Natural killer cell (primary cell): Measurements from ENCODE around the gene CLSTN2. TPM values are rescaled to one million over a fixed set of nuclear protein-coding genes. Genes with fewer than 3 reads are reported as not detected.

Experiments used
- ATAC-seq, 3 donors: fragments of 150-1000 bp in 2 of 3; fragments of 200-7000 bp in 1 of 3; cut with Tn5 transposase; 1 replicate in 1 of 3; 2 replicates in 2 of 3; pipeline ENCODE4 v1.10.0; 2021; ENCODE audit warnings: mild to moderate bottlenecking in 2 of 3, moderate library complexity in 2 of 3
- DNase-seq, 2 donors: peaks; one replicate each; pipeline versions ENCODE4 v3.0.0 to v3.0.0-alpha.2; 2013 to 2021; ENCODE audit warnings: mixed read lengths in 1 of 2
- H3K27ac ChIP-seq: one replicate; pipeline ENCODE4 v1.5.1; 2013; ENCODE audit warnings: mild to moderate bottlenecking, low read length
- H3K27me3 ChIP-seq: one replicate; pipeline ENCODE4 v1.6.1; 2013; ENCODE audit warnings: low read length; ENCODE audit not compliant: control insufficient read depth, insufficient read depth
- H3K36me3 ChIP-seq: one replicate; pipeline ENCODE4 v1.6.1; 2013; ENCODE audit warnings: low read length; ENCODE audit not compliant: control insufficient read depth, insufficient read depth
- H3K4me1 ChIP-seq: one replicate; pipeline ENCODE4 v1.6.1; 2013; ENCODE audit warnings: low read length; ENCODE audit not compliant: control insufficient read depth, insufficient read depth
- H3K4me3 ChIP-seq: one replicate; pipeline ENCODE4 v1.5.1; 2013; ENCODE audit warnings: low read length
- H3K9me3 ChIP-seq: one replicate; pipeline ENCODE4 v1.6.1; 2013; ENCODE audit warnings: low read length; ENCODE audit not compliant: control insufficient read depth, insufficient read depth
- H3K27ac Mint-ChIP-seq, 2 donors: one replicate each; pipeline ENCODE4 v1.8.0; 2022; ENCODE audit warnings: mild to moderate bottlenecking in 2 of 2, mixed read lengths in 2 of 2, moderate library complexity in 1 of 2
- H3K27me3 Mint-ChIP-seq, 2 donors: one replicate each; pipeline ENCODE4 v1.8.0; 2022; ENCODE audit warnings: low read depth in 2 of 2, mixed read lengths in 2 of 2
- H3K36me3 Mint-ChIP-seq: one replicate; pipeline ENCODE4 v1.8.0; 2022; ENCODE audit warnings: mixed read lengths
- H3K4me1 Mint-ChIP-seq, 2 donors: one replicate each; pipeline ENCODE4 v1.8.0; 2022; ENCODE audit warnings: mixed read lengths in 2 of 2
- H3K4me3 Mint-ChIP-seq: one replicate; pipeline ENCODE4 v1.8.0; 2022; ENCODE audit warnings: mild to moderate bottlenecking, moderate library complexity, mixed read lengths
- H3K9me3 Mint-ChIP-seq, 2 donors: one replicate each; pipeline ENCODE4 v1.8.0; 2022; ENCODE audit warnings: mixed read lengths in 2 of 2
- CTCF ChIP-seq: fragments of 200-600 bp; IDR thresholded peaks from one replicate; pipeline ENCODE4 v1.8.0; 2022; ENCODE audit warnings: antibody characterized with exemption
- WGBS: methylation state at CpG from one replicate; pipeline ENCODE4 v1.1.7; 2013; ENCODE audit warnings: missing lambda C conversion rate; ENCODE audit not compliant: insufficient coverage; 5-methylcytosine and 5-hydroxymethylcytosine counted together
- intact Hi-C: fragments of 100-400 bp; cut with micrococcal nuclease; formaldehyde crosslinking; loops from one replicate; pipeline ENCODE4 v1.14.2; 2022
- total RNA-seq, 4 donors: library from RNA; stranded (reverse); fragments of 120-200 nt in 1 of 4; gene quantifications; one replicate each; pipeline versions ENCODE4 v1.2.3 to v1.2.4, GENCODE V29; 2013 to 2022

CLSTN2 gene
- total RNA-seq, 3 donors from 2014 or later (not counting 1 experiment from before 2014, with no cell fraction given) = 0.05 TPM; not detected in 2

DNA sequence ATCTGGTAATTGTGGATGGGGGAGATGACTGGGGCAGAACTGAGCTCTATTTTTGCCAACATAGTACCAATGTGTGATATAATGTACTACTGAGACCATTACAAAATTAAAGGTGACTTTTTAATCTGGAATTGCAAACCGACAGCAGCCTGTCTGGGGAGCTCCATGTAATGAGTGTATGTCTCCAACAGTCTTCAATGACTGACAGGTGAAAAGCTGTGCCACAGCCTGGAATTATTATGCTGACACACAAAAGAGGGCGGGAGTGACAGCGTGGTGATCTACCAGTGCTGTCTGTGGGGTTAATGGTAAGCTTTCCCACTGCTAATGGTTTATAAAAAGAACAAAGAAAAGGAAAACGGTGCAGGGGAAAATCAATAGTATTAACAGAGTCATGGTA, 143.4 kb downstream of the CLSTN2 start:
- intact Hi-C loops = no loop called here
- Mint-ChIP-seq H3K4me1 (no peaks in the 10 kb centered on the region), H3K4me3 (no peak overlapping the region), H3K36me3 (no peaks in the 10 kb centered on the region), H3K9me3 (peaks cover 0 to 2% of the 10 kb centered on the region in 2 donors), H3K27me3 (peaks cover 0 to 6% of the 10 kb centered on the region in 2 donors), H3K27ac (no peak overlapping the region)
- no peaks in the 10 kb centered on the region for H3K9me3 ChIP-seq
- no peaks in the 10 kb centered on the region for H3K4me1 ChIP-seq
- 84% methylated on average over 4 of the region's 4 CpGs for WGBS
- no peak overlapping the region for H3K27ac ChIP-seq
- no peak overlapping the region for H3K4me3 ChIP-seq
- no peak for ATAC-seq
- H3K27me3 ChIP-seq = no peaks in the 10 kb centered on the region
- DNase-seq = no peak
- no peaks in the 10 kb centered on the region for H3K36me3 ChIP-seq
- TF ChIP-seq CTCF = no peak

DNA sequence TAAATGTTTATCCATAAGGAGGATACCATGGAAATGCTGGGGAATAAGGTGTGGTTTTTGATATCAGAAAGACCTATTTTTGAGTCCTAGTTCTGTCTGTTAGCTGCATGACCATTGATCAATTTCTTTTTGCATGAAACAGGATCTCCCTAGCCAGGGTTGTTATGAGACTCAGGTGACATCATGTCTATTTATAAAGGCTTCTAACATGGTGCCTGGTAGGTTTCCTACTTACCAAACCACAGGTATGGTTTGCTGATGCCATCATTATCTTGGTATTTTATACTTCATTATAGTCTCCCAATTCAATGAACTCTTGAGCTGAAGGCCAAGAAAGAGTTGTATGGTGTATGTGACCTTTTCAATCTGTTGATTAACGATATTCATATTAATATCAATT, 144.0 kb downstream of the CLSTN2 start:
- Histone ChIP-seq H3K4me3 (no peak overlapping the region), H3K9me3 (no peaks in the 10 kb centered on the region), H3K36me3 (no peaks in the 10 kb centered on the region), H3K27me3 (no peaks in the 10 kb centered on the region), H3K4me1 (no peaks in the 10 kb centered on the region), H3K27ac (no peak overlapping the region)
- H3K4me1 Mint-ChIP-seq = no peaks in the 10 kb centered on the region
- H3K27ac Mint-ChIP-seq = no peak overlapping the region
- no peak for TF ChIP-seq CTCF
- DNase-seq (no peak), ATAC-seq (no peak)
- no CpG with 5 or more reads among the region's 1 CpG for WGBS
- H3K36me3 Mint-ChIP-seq = no peaks in the 10 kb centered on the region
- H3K4me3 Mint-ChIP-seq = no peak overlapping the region
- intact Hi-C loops = no loop called here
- peaks cover 0 to 2% of the 10 kb centered on the region in 2 donors for H3K9me3 Mint-ChIP-seq
- H3K27me3 Mint-ChIP-seq = peaks cover 0 to 6% of the 10 kb centered on the region in 2 donors

- Mint-ChIP-seq H3K4me3 (no peak overlapping the region), H3K27me3 (peaks cover 0 to 6% of the 10 kb centered on the region in 2 donors)
- intact Hi-C loops = no loop called here
Observed at GRCh38 chr3:140081887-140082286, 146.9 kb downstream of the CLSTN2 start.

More at GRCh38 chr3:140081887-140082286, 146.9 kb downstream of the CLSTN2 start:
- Histone ChIP-seq H3K36me3 (no peaks in the 10 kb centered on the region), H3K4me3 (no peak overlapping the region), H3K4me1 (no peaks in the 10 kb centered on the region), H3K27ac (no peak overlapping the region), H3K27me3 (no peaks in the 10 kb centered on the region), H3K9me3 (no peaks in the 10 kb centered on the region)
- Mint-ChIP-seq H3K9me3 (peaks cover 0 to 2% of the 10 kb centered on the region in 2 donors), H3K4me1 (no peaks in the 10 kb centered on the region), H3K36me3 (no peaks in the 10 kb centered on the region), H3K27ac (no peak overlapping the region)
- DNase-seq = no peak
- no peak for ATAC-seq
- 64% methylated on average over 1 of the region's 1 CpG for WGBS
- TF ChIP-seq CTCF = no peak
